Progenitor cell of endocrine pancreas (in vitro differentiated cells): Measurements from ENCODE around the gene ATF6. TPM values are rescaled to one million over a fixed set of nuclear protein-coding genes. Genes with fewer than 3 reads are reported as not detected.

Experiments
- DNase-seq: peaks from one replicate; pipeline ENCODE4 v3.0.0; 2021; ENCODE audit warnings: low spot score; ENCODE audit not compliant: unreplicated experiment
- H3K27ac Mint-ChIP-seq: 2 replicates; pipeline ENCODE4 v1.8.0; 2021; ENCODE audit warnings: mild to moderate bottlenecking, moderate library complexity, mixed read lengths
- H3K27me3 Mint-ChIP-seq: 2 replicates; pipeline ENCODE4 v1.8.0; 2021; ENCODE audit warnings: mixed read lengths
- H3K36me3 Mint-ChIP-seq: 2 replicates; pipeline ENCODE4 v1.8.0; 2022; ENCODE audit warnings: mixed read lengths; ENCODE audit not compliant: insufficient read depth
- H3K4me1 Mint-ChIP-seq: 2 replicates; pipeline ENCODE4 v1.8.0; 2021; ENCODE audit warnings: low read depth, mixed read lengths
- H3K4me3 Mint-ChIP-seq: 2 replicates; pipeline ENCODE4 v1.8.0; 2021; ENCODE audit warnings: low read depth, mild to moderate bottlenecking, moderate library complexity, mixed read lengths
- H3K9me3 Mint-ChIP-seq: 2 replicates; pipeline ENCODE4 v1.8.0; 2021; ENCODE audit warnings: low read depth, mixed read lengths
- total RNA-seq: library from RNA; stranded (reverse); gene quantifications from 2 replicates; pipeline ENCODE4 v1.2.1, GENCODE V29; 2021
- TF ChIP-seq, protein P1 (sequence below): fragments of 200-600 bp; sonication (generic); IDR thresholded peaks from one replicate; pipeline ENCODE4 v1.5.0; 2021; ENCODE audit warnings: antibody characterized with exemption, mild to moderate bottlenecking; ENCODE audit not compliant: unreplicated experiment

ATF6 gene
- total RNA-seq, 1 donor from 2014 or later: 20.4 TPM

DNA sequence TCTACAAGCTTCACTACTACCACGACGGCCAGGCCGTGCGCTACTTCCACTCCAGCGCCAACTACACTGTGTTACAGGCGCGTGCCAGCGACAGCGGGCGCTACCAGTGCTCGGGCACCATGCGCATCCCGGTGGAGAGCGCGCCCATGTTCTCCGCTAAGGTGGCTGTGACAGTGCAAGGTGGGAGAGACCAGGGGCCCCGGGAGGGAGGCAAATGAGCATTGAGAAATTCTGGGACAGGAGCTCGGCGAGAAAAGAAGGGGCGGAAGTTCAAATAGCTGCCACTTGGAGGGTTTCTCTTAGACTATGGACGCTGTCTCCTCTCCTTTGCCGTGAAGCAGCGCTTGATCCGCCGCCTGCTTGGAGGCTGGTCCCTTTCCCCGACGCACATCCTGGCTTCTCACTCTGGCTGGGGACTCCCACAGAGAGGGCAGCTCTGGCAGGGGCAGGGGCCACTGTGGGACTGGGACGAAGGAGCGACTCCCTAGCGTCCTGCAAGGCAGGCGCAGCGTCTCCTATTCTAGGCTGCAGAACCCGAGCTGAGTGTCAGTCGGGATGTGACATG is 40.1 kb upstream of the ATF6 start:
- TF ChIP-seq, protein P1, sequence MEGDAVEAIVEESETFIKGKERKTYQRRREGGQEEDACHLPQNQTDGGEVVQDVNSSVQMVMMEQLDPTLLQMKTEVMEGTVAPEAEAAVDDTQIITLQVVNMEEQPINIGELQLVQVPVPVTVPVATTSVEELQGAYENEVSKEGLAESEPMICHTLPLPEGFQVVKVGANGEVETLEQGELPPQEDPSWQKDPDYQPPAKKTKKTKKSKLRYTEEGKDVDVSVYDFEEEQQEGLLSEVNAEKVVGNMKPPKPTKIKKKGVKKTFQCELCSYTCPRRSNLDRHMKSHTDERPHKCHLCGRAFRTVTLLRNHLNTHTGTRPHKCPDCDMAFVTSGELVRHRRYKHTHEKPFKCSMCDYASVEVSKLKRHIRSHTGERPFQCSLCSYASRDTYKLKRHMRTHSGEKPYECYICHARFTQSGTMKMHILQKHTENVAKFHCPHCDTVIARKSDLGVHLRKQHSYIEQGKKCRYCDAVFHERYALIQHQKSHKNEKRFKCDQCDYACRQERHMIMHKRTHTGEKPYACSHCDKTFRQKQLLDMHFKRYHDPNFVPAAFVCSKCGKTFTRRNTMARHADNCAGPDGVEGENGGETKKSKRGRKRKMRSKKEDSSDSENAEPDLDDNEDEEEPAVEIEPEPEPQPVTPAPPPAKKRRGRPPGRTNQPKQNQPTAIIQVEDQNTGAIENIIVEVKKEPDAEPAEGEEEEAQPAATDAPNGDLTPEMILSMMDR: peak; percentile 52
- Mint-ChIP-seq H3K36me3 (no peaks in the 10 kb centered on the region), H3K27ac (peak overlapping the region; percentile 51), H3K4me1 (peaks cover 12% of the 10 kb centered on the region), H3K27me3 (peaks cover 47% of the 10 kb centered on the region), H3K9me3 (no peaks in the 10 kb centered on the region), H3K4me3 (peak overlapping the region; percentile 78)
- peak; percentile 32 for DNase-seq

DNA sequence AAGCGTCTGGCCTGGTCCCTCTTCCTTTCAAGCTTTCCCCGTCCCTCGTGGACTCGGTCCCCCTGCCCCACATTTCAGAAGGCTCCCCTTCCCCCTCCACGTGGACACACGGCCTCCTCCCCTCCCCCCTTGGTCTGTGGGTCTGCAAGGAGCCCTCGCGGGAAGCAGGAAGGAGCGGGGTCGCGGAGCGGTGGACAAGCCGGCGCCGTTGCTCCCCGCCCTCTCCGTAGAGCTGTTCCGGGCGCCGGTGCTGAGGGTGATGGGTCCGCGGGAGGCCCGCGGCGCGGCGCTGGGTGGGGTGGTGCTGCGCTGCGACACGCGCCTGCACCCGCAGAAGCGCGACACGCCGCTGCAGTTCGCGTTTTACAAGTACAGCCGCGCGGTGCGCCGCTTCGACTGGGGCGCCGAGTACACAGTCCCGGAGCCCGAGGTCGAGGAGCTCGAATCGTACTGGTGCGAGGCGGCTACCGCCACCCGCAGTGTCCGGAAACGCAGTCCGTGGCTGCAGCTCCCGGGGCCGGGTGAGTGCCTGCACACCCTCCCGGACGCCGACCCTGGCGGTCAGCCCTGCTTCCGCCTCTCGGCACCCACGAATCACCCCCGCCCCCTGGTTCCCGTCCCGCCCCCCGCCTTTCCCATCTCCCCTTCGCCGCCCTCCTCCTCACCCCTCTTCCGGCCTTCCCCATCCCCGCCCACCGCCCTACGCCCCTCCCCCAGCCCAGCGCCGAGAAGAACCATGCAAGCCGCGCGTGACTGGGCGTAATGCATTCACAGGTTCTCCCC is 39.5 kb upstream of the ATF6 start:
- Mint-ChIP-seq H3K36me3 (no peaks in the 10 kb centered on the region), H3K4me3 (peak overlapping the region; percentile 78), H3K27ac (peak overlapping the region; percentile 88), H3K9me3 (no peaks in the 10 kb centered on the region), H3K27me3 (peaks cover 49% of the 10 kb centered on the region), H3K4me1 (peaks cover 19% of the 10 kb centered on the region)
- TF ChIP-seq, protein P1: peak; percentile 26
- peak; percentile 76 for DNase-seq

DNA sequence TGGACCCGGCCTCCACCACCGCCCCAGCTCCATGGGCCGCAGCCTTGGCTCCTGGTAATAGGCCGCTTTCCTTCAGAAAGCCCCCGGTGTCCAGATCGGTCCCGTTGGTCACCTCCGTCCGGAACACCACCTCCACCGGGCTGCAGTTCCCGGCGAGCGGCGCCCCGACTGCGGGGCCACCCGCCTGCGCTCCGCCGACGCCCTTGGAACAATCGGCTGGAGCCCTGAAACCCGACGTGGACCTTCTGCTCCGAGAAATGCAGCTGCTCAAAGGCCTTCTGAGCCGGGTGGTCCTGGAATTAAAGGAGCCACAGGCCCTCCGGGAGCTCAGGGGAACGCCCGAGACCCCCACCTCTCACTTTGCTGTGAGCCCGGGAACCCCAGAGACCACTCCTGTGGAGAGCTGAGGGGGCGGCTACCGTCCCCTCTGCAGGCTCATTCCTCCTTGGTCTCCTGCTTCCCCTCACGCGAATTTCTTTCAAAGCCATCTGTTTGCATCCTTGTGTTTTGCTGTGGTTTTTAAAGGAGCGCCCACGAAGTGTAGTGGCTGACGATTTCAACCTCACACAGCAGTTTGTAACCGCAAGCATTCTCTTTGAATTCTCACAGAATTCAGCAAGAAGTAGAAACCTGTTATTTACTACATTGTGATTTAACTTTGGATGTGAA is 38.7 kb upstream of the ATF6 start:
- TF ChIP-seq, protein P1: no peak
- Mint-ChIP-seq H3K27ac (peak overlapping the region; percentile 88), H3K27me3 (peaks cover 47% of the 10 kb centered on the region), H3K36me3 (no peaks in the 10 kb centered on the region), H3K4me1 (peaks cover 21% of the 10 kb centered on the region), H3K9me3 (no peaks in the 10 kb centered on the region), H3K4me3 (peak overlapping the region; percentile 78)
- no peak for DNase-seq

DNA sequence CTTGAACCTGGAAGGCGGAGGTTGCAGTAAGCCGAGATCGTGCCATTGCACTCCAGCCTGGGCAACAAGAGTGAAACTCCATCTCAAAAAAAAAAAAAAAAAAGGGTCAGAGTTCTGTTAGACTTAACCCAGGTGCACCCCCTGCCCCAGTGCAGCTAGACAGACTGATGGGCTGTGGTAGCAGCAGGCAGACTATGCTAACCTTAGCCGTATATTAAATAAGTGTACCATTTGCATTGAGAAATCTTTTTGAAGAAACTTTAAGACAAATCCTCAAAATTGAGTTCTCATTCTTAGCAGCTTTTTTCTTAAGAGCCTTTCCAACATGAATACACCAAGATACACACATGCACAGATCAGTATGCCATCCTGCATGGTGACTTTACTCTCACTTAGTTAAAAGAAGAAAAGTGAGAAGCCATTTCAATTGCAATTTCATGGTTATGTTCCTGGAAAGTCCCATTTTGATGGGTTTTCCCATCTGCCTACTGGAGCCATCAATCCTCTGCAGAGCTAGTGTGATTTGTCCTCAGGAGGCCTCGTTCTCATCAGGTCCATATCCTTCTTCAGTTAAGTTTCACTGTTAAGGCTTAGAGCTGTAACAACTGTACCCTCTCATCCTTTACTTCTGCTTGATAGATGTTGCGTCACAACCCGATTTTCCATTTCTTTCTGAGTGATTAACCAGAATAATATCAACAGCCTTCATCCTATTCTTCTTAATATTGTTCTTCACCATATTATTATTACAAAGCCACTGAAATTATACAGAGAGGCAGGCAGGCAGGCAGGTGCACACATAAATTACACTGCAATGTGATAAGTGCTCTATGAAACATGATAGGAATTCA is 37.5 kb upstream of the ATF6 start:
- Mint-ChIP-seq H3K27ac (no peak overlapping the region), H3K36me3 (no peaks in the 10 kb centered on the region), H3K4me3 (peak overlapping the region; percentile 78), H3K4me1 (peaks cover 20% of the 10 kb centered on the region), H3K27me3 (peaks cover 46% of the 10 kb centered on the region), H3K9me3 (no peaks in the 10 kb centered on the region)
- DNase-seq: no peak
- TF ChIP-seq, protein P1: no peak
